ENCODE measurements around the gene ADAMTS5. TPM values are rescaled to one million over a fixed set of nuclear protein-coding genes. Genes with fewer than 3 reads are reported as not detected.

ADAMTS5 gene
- polyA plus RNA-seq, 2 of the 4 experiments (the other 2 are of a cell fraction): not detected

- ChIA-PET POLR2A (no interaction called here), CTCF (no interaction called here)
- TF ChIP-seq HMGXB4 (CRISPR knock-in tag; IDR thresholded peaks at IDR 0.05; ENCODE audit: borderline replicate concordance) (no peak), FOSB (CRISPR knock-in tag; IDR thresholded peaks at IDR 0.05) (no peak), MAZ (IDR thresholded peaks at IDR 0.05; ENCODE audit: borderline replicate concordance, low read depth, low read length) (no peak), CTCF (IDR thresholded peaks at IDR 0.05) (no peak), RARB (CRISPR knock-in tag; IDR thresholded peaks at IDR 0.05) (no peak), ZFP36 (IDR thresholded peaks at IDR 0.05; ENCODE audit: borderline replicate concordance, partially characterized antibody) (no peak), EP300 (IDR thresholded peaks at IDR 0.05) (no peak), EHF (CRISPR knock-in tag; IDR thresholded peaks at IDR 0.05) (no peak), HOXA7 (CRISPR knock-in tag; IDR thresholded peaks at IDR 0.05) (no peak), MAX (IDR thresholded peaks at IDR 0.05) (no peak), REST (IDR thresholded peaks at IDR 0.05) (no peak)
- H3K4me2 ChIP-seq: no peak overlapping the region
- H3K27ac ChIP-seq: no peak overlapping the region
- H3K9me3 ChIP-seq: no peaks in the 10 kb centered on the region
- ATAC-seq (no peak), FAIRE-seq (no peak), DNase-seq (ENCODE audit: low read depth in 1 of 2, low spot score in 1 of 2) (no peak)
- H3K4me1 ChIP-seq: no peaks in the 10 kb centered on the region
- H3K4me3 ChIP-seq: no peak overlapping the region
These were observed 78.6 kb downstream of the ADAMTS5 start for GRCh38 chr21:26888256-26888655.

GRCh38 chr21:26887251-26887650, 79.6 kb downstream of the ADAMTS5 start:
- WGBS (ENCODE audit: missing lambda C conversion rate): 2% methylated on average over 3 of the region's 3 CpGs
- Histone ChIP-seq H3K4me3 (no peak overlapping the region), H3K27ac (no peak overlapping the region), H3K4me2 (no peak overlapping the region), H3K9me3 (no peaks in the 10 kb centered on the region), H3K4me1 (no peaks in the 10 kb centered on the region)
- no peak for FAIRE-seq
- CTCF ChIA-PET: no interaction called here
- no peak for ATAC-seq
- POLR2A ChIA-PET: no interaction called here
- no peak for DNase-seq (ENCODE audit: low read depth in 1 of 2, low spot score in 1 of 2)
- TF ChIP-seq RAD21 (conservative IDR thresholded peaks at IDR 0.05 in 1 of 2, IDR thresholded peaks at IDR 0.05 in 1 of 2) (no peak), NR3C1 (IDR thresholded peaks at IDR 0.05) (no peak), HOXA7 (CRISPR knock-in tag; IDR thresholded peaks at IDR 0.05) (no peak), USF2 (IDR thresholded peaks at IDR 0.05) (no peak), NPAS2 (CRISPR knock-in tag; IDR thresholded peaks at IDR 0.05; ENCODE audit: borderline replicate concordance) (no peak)

GRCh38 chr21:26884436-26884835, 82.5 kb downstream of the ADAMTS5 start:
- ChIA-PET CTCF (no interaction called here), POLR2A (no interaction called here)
- no peak for ATAC-seq
- no peak for FAIRE-seq
- H3K9me3 ChIP-seq: no peaks in the 10 kb centered on the region
- no peak overlapping the region for H3K4me3 ChIP-seq
- WGBS (ENCODE audit: missing lambda C conversion rate): 14% methylated on average over 2 of the region's 2 CpGs
- no peak overlapping the region for H3K27ac ChIP-seq
- no peaks in the 10 kb centered on the region for H3K4me1 ChIP-seq
- no peak overlapping the region for H3K4me2 ChIP-seq
- DNase-seq (ENCODE audit: low read depth in 1 of 2, low spot score in 1 of 2): no peak
- TF ChIP-seq ZFP36 (IDR thresholded peaks at IDR 0.05; ENCODE audit: borderline replicate concordance, partially characterized antibody) (no peak), REST (IDR thresholded peaks at IDR 0.05) (no peak), BHLHE40 (IDR thresholded peaks at IDR 0.05; ENCODE audit: low read depth, low read length) (no peak), CBX8 (IDR thresholded peaks at IDR 0.05) (no peak), E2F6 (IDR thresholded peaks at IDR 0.05; ENCODE audit: borderline replicate concordance, low read depth) (no peak), CHD2 (IDR thresholded peaks at IDR 0.05; ENCODE audit: low read length, partially characterized antibody) (no peak), USF2 (IDR thresholded peaks at IDR 0.05) (no peak)
